Colon (tissue), 2 donors: Measurements from ENCODE around the gene PRDX5.

Experiments used
- FAIRE-seq: peaks from 2 replicates; lab custom pipeline; 2012; peaks lifted over from hg19 to GRCh38; lab: Jason Lieb, UNC
- donor health status: control.
- donor health status: control.

Gene PRDX5

DNA sequence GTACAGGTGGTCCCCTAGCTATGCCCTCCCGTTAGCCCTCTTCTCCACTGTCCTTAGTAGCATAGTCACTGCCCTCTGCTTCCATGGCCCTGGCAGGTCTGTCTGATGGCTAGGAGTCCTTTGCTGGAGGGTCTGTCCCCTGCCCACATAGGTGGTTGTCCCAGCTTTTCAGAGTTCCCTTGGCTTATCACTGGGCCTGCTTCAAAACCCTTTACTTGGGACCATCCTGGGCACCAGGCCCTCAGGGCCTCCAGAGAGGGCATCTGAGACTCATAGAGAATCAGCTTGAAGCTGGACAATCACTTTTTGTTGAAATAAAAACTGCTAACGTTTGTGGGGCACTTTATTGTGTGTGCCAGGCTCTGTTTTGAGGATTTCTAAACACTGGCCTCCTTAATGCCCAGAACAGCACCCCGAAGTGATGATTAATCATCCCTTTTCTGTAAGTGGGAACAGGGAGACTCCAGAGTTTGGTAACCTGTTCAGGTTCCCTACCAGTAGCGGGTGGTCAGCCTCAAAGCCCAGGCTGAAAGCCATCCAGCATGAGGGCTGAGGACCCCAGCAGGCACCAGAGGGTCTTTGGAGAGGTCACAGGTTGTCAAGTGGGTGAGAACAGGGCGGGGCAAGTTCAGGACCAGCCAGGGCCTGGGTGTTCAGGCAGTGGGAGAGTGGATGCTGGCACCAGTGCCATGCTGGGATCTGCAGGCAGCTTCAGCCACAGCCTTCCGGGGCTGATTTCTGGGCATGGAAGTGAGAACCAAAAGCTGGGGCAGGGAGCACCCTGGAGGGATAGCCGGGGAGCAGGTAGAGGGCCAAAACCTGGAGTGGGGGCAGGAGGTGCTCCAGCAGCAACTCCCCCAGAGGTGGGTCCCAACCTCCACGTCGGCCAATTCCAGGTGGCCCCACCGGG is 27.3 kb upstream of the PRDX5 start:
- FAIRE-seq: no peak

DNA sequence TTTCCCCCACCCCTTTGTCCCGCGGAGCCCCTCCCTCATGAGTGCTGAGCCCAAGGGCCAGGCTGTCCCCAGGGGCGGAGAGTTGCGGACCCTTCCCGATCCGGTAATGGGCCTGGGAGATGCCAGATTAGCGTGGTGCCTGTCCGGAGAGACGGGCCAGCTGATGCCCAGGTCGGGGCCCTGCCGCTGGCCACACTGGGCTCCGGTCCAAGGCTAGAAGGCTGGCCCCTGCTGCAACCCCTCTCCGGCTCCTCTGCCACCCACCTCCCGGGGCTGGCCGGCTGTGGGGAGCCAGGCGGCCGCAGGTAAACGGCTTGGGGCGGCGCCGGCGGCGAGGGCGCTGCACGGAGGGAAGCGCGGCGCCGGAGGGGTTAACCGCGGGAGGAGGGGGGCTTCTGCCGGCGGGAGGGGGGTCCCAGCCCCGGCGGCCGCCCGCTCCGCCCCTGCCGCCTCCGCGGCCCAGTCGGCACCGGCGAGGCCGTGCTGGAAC is 26.6 kb upstream of the PRDX5 start, which contains the start of gene KCNK4:
Gene KCNK4 (plus strand): TSS at position 41 of the 490 bp plus-strand sequence. CDS start 1,717 bp downstream, outside the sequence.
- no peak for FAIRE-seq

DNA sequence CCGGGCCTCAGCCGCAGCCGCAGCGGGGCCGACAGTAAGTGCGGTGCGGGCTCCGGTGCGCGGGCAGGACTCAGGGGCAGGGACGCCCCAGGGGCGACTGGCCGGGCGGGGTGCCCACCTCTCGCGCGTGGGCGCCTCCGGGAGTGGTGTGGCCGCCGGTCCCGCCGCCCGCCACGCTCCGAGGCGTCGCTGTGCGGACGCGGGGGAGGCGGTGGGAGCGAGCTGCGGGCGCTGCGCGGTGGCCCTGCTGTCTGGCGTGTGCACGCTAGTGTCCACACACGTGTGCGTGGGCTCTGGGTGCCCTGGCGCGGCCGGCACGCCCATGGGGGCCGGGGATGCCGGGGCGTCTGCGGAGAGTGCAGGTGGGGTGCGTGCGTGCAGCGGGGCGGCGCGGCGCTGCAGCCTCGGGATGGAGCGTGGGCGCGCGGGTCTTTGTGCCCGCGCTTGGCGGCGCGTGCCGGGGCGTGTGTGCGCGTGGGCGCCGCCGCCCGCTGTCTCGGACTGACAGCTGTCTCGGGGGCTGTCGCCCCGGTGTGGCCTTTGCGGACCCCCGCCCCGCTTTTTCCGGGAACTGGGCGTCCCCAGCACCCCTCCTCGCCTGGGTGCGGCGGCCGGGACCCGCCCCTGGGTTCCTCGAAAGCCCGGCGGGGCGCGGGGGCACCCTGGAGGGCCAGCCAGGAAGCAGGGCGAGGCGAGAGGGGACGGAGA is 26.0 kb upstream of the PRDX5 start:
- no peak for FAIRE-seq

DNA sequence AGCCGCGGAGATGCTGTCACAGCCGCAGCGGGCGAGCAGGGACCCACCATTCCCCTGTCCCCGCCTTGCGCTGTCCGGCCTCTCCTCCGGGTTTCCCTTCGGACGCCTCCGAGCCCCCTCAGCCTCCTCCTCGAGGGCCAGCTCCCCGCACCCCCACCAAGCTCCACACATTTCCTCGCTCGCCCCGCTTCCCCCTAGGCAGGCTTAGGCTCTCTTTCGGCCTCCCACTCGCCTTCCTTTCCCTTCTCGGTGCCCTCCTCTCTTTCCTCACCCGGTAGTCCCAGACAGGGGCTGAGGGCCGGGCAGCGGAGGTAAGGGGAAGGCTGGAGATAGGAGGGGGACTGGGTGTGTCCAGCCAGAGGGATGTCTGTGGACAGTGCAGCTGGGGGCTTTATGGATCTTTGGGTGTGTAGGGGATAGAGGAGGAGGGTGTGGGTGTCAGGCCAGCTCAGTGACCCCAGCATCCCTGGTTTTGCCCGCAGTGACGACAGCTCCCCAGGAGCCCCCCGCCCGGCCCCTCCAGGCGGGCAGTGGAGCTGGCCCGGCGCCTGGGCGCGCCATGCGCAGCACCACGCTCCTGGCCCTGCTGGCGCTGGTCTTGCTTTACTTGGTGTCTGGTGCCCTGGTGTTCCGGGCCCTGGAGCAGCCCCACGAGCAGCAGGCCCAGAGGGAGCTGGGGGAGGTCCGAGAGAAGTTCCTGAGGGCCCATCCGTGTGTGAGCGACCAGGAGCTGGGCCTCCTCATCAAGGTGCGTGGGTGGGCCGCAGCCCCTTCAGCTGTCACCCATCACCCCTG is 25.3 kb upstream of the PRDX5 start:
- no peak for FAIRE-seq

DNA sequence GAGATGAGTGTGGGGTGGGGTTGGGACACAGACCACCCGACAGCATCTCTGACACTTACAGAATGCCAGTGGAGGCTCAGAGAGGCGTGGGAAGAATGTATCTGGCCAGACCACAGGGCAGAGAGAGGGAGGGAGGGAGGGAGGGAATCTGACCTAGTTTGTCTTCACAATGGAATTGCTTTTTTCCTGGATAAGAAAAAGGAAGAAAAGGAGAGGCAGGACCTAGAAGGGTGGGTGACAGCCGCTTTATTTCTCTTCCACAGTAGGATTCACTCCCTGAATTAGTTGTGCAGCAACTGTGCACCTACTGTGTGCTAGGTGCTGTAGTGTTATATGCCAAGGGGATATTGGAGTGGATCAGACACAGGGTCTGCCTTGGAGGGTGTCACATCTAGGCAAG is 23.1 kb upstream of the PRDX5 start:
- no peak for FAIRE-seq

DNA sequence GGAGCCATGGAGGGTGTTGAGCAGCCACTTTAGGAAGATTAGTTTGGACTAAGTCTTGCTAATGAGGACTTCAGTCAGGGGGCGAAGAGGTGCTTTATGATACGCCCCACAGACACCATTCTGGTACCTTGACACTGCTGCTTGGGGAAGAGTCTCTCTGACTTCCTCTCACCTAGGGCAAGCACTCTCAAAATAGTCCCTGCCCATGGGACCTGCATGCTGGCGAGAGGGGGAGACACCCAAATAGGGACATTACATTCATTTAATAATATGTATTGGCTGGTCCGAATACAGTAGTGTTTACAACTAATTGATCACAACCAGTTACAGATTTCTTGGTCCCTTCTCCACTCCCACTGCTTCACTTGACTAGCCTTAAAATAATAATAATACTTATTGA is 22.2 kb upstream of the PRDX5 start:
- FAIRE-seq: no peak

DNA sequence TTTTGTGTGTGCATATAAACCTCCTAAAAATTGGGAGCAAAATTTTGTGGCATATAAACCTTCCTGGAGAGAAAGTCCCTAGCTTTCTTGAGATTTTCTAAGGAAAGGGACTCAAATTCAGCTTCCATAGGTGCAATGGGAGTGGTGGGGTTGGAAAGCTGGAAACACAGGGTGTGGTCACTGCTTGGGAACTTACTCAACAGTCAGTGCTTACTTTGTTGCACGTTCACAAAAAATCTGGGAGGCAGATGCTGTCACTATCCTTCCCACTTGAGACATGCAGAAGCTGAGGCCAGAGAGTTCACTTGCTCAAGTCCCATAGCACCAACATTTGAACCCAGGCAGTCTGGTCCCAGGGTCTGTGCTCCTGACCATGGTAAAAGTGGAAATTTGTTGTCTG is 21.7 kb upstream of the PRDX5 start:
- no peak for FAIRE-seq

DNA sequence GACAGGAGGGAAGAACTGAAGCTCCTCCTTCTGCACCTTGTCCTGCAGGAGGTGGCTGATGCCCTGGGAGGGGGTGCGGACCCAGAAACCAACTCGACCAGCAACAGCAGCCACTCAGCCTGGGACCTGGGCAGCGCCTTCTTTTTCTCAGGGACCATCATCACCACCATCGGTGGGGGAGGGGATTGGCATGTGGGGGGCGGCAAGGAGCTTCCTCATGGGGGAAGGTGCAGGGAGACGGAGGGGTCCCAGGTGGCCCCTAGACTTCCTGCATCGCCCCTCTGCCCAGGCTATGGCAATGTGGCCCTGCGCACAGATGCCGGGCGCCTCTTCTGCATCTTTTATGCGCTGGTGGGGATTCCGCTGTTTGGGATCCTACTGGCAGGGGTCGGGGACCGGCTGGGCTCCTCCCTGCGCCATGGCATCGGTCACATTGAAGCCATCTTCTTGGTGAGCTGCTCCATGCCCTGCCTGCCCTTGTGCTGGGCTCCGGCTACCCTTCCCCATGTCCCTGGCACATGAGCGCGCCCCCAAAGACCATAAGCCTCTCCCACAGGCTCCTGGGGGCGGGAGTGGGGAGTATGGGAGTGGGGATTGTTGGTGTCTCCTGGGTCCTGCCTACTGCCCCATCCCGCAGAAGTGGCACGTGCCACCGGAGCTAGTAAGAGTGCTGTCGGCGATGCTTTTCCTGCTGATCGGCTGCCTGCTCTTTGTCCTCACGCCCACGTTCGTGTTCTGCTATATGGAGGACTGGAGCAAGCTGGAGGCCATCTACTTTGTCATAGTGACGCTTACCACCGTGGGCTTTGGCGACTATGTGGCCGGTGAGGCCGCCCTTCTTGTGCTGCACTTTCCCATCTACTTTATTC is 20.9 kb upstream of the PRDX5 start:
- FAIRE-seq: no peak

DNA sequence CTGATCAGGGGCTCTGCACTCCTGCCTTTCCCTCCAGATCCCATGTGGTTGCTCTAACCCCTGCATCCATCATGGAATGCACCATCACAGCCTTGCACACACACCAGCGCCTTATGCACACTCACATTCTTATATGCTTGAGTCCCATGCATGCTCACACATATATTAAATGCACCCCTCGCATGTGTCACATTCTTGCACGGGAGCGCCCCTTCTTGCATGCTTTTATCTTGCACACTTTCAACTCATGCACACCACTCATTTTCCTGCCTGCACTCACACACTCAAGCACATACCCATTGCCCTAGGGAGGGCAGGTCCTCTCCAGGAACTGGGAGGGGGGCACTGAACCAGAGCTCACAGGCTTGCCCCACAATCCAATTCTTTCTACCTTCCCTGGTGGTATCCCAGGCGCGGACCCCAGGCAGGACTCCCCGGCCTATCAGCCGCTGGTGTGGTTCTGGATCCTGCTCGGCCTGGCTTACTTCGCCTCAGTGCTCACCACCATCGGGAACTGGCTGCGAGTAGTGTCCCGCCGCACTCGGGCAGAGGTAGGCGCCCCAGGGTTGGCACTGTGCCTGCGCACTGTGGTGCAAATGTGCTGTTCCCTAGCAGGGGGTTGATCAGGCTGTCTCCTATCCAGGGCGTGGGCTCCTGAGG is 20.1 kb upstream of the PRDX5 start:
- FAIRE-seq: no peak

DNA sequence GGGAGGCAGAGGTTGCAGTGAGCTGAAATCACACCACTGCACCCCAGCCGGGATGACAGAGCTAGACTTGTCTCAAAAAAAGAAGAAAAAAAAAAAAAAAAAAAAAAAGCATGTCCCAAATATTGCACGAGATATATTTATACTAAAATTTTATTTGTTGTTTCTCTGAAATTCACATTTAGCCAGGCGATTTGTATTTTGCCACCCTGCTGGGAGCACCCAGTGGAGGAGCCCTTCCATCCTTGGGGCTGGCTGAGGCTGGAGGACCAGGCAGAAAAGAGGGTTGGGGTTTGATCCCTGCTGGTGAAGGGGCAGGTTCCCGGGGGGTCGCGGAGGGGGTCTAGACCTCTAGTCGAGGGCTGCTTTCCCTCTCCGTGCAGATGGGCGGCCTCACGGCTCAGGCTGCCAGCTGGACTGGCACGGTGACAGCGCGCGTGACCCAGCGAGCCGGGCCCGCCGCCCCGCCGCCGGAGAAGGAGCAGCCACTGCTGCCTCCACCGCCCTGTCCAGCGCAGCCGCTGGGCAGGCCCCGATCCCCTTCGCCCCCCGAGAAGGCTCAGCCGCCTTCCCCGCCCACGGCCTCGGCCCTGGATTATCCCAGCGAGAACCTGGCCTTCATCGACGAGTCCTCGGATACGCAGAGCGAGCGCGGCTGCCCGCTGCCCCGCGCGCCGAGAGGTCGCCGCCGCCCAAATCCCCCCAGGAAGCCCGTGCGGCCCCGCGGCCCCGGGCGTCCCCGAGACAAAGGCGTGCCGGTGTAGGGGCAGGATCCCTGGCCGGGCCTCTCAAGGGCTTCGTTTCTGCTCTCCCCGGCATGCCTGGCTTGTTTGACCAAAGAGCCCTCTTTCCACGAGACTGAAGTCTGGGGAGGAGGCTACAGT is 18.7 kb upstream of the PRDX5 start:
- FAIRE-seq: no peak

DNA sequence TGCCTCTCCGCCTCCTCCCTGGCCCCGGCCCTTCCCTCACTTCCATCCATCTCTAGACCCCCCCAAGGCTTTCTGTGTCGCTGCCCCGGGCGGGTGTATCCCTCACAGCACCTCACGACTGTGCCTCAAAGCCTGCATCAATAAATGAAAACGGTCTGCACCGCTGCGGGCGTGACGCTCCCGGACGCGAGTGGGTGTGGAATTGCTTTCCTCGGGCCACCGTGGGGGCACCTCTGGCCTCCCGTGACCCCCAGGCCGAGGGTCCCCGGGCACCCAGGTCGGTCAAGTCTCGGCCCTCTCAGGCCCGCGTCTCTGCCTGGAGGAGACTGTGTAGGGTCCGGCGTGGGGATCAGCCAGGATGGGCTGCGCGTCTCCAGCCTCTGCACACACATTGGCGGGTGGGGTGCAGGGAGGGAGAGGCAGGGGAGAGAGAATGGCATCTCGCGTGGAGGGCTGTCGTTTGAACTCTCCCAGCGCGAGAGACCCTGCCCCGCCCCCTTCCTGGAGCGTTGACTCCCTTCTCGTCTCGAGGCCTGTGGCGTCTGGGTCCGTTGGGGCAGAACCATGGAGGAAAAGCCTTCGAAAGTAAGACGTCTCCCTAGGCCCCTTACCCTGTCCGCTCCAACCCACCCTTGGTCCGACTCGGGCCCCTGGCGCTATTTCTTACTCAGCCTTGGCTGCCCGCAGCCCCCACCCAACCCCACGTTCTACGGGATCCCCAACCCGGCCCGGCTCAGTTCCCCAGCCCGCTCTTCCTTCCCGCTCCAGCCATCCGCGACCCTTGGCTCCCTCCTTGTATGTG is 17.9 kb upstream of the PRDX5 start, which contains the start of gene CATSPERZ:
Gene CATSPERZ (plus strand): TSS at position 512 of the 802 bp plus-strand sequence. CDS start 53 bp downstream, at position 565.
- FAIRE-seq: no peak

DNA sequence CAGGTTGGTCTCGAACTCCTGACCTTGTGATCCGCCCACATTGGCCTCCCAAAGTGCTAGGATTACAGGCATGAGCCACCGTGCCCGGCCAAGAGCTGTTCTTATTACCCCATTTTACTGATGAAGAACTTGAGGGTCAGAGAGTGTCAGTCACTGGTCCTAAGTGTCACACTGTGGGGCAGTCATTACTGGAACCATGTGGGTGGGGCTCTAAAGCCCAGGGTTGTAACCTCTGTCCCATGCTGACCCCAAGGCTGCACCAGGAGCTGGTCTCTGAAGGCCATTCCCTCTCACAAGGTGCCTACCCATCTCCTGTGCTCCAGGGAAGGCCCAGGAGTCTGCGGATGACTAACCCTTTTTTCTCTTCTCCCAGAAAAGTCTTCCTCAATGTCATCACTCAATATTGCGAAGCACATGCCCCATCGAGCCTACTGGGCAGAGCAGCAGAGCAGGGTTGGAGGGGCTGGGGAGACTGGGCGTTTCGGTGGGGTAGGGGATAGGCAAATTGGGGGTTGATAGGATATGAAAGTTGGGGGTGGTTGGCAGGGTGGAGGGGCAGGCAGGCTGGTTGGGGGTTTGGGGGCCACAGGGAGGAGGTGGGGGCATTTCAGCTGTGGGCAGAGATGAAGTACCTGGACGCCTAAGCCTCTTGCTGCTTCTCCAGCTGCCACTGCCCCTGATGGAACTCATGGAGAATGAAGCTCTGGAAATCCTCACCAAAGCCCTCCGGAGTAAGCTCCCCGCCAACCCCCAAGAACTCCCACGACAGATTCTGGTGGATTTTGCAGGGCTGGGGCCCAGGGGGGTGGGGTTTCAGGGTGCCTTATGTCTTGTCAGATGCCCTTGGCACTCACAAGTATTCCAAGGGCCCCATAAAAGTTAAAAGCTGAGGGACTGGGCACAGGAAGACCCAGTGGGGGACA is 14.6 kb upstream of the PRDX5 start:
- FAIRE-seq: no peak

DNA sequence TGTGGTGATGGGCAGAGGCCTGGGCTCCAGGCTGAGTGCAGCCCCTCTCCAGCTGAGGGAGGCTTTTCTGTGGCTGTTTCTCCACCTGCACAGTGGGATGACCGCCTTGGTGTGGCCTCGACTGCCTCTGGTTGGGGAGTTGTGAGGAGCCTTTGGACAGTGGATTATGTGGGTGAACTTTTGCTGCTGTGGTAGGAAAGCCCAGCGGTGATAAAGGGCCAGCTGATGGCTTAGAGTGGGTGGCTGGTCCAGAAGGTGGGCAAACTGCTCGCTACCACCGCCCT is 13.9 kb upstream of the PRDX5 start:
- FAIRE-seq: no peak

DNA sequence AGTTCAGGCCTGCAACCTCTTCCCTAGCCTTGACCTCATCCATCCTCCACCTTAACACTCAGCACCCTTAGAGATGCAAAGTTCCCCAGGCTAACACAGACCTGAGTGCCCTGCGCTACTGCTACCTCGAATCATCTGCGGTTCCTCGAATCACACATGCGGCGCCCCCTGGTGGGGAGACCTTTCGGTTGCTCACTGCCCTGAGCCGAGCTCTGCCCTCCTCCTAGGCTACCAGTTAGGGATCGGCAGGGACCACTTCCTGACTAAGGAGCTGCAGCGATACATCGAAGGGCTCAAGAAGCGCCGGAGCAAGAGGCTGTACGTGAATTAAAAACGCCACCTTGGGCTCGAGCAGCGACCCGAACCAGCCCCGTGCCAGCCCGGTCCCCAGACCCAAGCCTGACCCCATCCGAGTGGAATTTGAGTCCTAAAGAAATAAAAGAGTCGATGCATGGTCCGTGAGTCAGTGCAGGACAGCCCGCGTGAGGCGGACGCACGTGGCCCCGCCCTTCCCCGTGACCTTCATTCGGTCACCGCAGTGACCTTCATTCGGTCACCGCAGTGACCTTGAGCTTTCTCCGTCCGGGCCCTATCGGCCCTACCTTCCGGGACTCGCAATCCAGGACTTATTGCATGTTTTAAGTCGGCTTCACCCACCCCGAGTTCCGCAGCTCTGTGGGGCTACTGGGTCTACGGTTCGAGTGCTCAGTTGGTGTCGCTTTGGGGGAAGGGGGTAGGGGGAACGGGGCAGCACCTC is 13.4 kb upstream of the PRDX5 start:
- FAIRE-seq: no peak

DNA sequence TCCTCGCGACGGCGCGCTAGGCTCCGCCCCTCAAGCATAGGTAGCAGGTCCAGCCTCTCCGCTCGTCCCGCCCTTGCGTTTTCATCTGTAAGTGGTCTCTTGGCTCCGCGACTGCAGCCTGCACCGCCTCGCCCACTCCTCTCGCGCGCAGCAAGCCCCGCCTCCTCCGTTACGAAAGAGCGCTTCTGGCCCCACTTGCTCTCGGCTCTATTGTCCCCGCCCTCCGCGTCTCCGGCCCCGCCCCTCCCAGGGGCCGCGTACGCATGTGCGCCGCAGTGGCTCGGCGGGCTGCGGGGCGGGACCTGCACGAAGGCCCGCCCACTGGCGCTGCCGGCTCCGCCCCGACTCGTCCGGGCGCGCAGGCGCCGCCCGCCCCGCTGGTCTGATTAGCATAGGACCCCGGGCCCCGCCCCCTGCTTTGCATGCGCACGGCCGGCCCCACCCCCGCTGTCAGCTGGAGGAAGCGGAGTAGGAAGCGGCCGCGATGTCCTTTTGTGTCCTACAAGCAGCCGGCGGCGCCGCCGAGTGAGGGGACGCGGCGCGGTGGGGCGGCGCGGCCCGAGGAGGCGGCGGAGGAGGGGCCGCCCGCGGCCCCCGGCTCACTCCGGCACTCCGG is 12.7 kb upstream of the PRDX5 start, which contains the start of gene ESRRA:
Gene ESRRA (plus strand): TSS at position 450 of the 616 bp plus-strand sequence. CDS start 1,656 bp downstream, outside the sequence.
- FAIRE-seq: no peak
